IMR-90 (cell line): ENCODE results near the gene HMGCS2. TPM values are rescaled to one million over a fixed set of nuclear protein-coding genes. Genes with fewer than 3 reads are reported as not detected.

Source experiments
- ATAC-seq: fragments of 200-7000 bp; cut with Tn5 transposase; 2 replicates; pipeline ENCODE4 v1.9.1; 2020; ENCODE audit warnings: low read depth, mild to moderate bottlenecking, moderate library complexity
- BruUV-seq: library from RNA; stranded (reverse); fragments of 400-500 nt; replicated peaks from 2 replicates; lab custom pipeline; 2021; lab: Mats Ljungman, UMichigan
- CTCF ChIA-PET: fragments of 300-600 bp; formaldehyde crosslinking; extraction: SDS; loops from one replicate; lab custom pipeline; 2021; ENCODE audit warnings: antibody characterized with exemption; lab: Yijun Ruan, JAX
- POLR2A ChIA-PET: fragments of 300-600 bp; sonication (Branson Sonifier 250); formaldehyde crosslinking; loops from one replicate; lab custom pipeline; 2022; ENCODE audit warnings: antibody characterized with exemption; ENCODE audit not compliant: unreplicated experiment; lab: Charles Lee
- DNase-seq: peaks from one replicate; pipeline ENCODE4 v3.0.0; 2013
- H2AFZ ChIP-seq: replicated peaks from 2 replicates; pipeline ENCODE3; 2013; ENCODE audit warnings: low read length, mild to moderate bottlenecking; ENCODE audit not compliant: poor library complexity
- H2AK5ac ChIP-seq: 2 replicates; pipeline ENCODE4 v1.6.1; 2013; ENCODE audit warnings: low read depth, low read length, inconsistent platforms
- H2AK9ac ChIP-seq: replicated peaks from 2 replicates; pipeline ENCODE3; 2013; ENCODE audit warnings: mild to moderate bottlenecking, low read depth, low read length, moderate library complexity; ENCODE audit not compliant: poor library complexity
- H2BK120ac ChIP-seq: 2 replicates; pipeline ENCODE4 v1.6.1; 2013; ENCODE audit warnings: low read depth, low read length, inconsistent platforms
- H2BK15ac ChIP-seq: 3 replicates; pipeline ENCODE4 v1.6.1; 2013; ENCODE audit warnings: low read depth, low read length, inconsistent platforms
- H2BK20ac ChIP-seq: 2 replicates; pipeline ENCODE4 v1.6.1; 2013; ENCODE audit warnings: low read depth, mild to moderate bottlenecking, inconsistent platforms, low read length, moderate library complexity
- H2BK5ac ChIP-seq: 2 replicates; pipeline ENCODE4 v1.6.1; 2013; ENCODE audit warnings: mild to moderate bottlenecking, low read depth, low read length, inconsistent platforms; ENCODE audit not compliant: poor library complexity, severe bottlenecking
- H3K14ac ChIP-seq: replicated peaks from 2 replicates; pipeline ENCODE4 v1.6.1; 2013; ENCODE audit warnings: low read depth, low read length, inconsistent platforms
- H3K18ac ChIP-seq: 2 replicates; pipeline ENCODE4 v1.6.1; 2013; ENCODE audit warnings: low read depth, low read length, control low read depth
- H3K23ac ChIP-seq: 2 replicates; pipeline ENCODE4 v1.6.1; 2013; ENCODE audit warnings: low read depth, low read length, inconsistent platforms
- H3K27ac ChIP-seq: 2 replicates; pipeline ENCODE4 v1.5.1; 2013; ENCODE audit warnings: mild to moderate bottlenecking, control low read depth, low read length; ENCODE audit not compliant: insufficient read depth
- H3K27me3 ChIP-seq: 2 replicates; pipeline ENCODE4 v1.6.1; 2013; ENCODE audit warnings: low read length; ENCODE audit not compliant: control insufficient read depth, insufficient read depth
- H3K36me3 ChIP-seq: 2 replicates; pipeline ENCODE4 v1.6.1; 2013; ENCODE audit warnings: low read length, mixed read lengths; ENCODE audit not compliant: control insufficient read depth, insufficient read depth
- H3K4ac ChIP-seq: 2 replicates; pipeline ENCODE4 v1.6.1; 2013; ENCODE audit warnings: low read depth, low read length, inconsistent platforms
- H3K4me1 ChIP-seq: 2 replicates; pipeline ENCODE4 v1.6.1; 2013; ENCODE audit warnings: low read length, mixed read lengths; ENCODE audit not compliant: control insufficient read depth, insufficient read depth
- H3K4me2 ChIP-seq: 2 replicates; pipeline ENCODE4 v1.6.1; 2013; ENCODE audit warnings: low read depth, mild to moderate bottlenecking, control low read depth, low read length, moderate library complexity
- H3K4me3 ChIP-seq: 2 replicates; pipeline ENCODE4 v1.5.1; 2013; ENCODE audit warnings: low read depth, mild to moderate bottlenecking, control low read depth, low read length, moderate library complexity; ENCODE audit not compliant: insufficient read depth
- H3K56ac ChIP-seq: 2 replicates; pipeline ENCODE4 v1.6.1; 2013; ENCODE audit warnings: low read length, inconsistent platforms; ENCODE audit not compliant: insufficient read depth; ENCODE audit errors: extremely low read depth
- H3K79me1 ChIP-seq, 2 experiments: 2 replicates each; pipeline ENCODE4 v1.6.1; 2013; ENCODE audit warnings: low read length in 2 of 2, inconsistent platforms in 1 of 2, low read depth in 1 of 2
- H3K9ac ChIP-seq: 2 replicates; pipeline ENCODE4 v1.6.1; 2013; ENCODE audit warnings: low read depth, low read length, control low read depth
- H3K9me1 ChIP-seq: 2 replicates; pipeline ENCODE4 v1.6.1; 2013; ENCODE audit warnings: low read length, inconsistent platforms; ENCODE audit not compliant: insufficient read depth
- H3K9me3 ChIP-seq: 2 replicates; pipeline ENCODE4 v1.6.1; 2013; ENCODE audit warnings: low read length; ENCODE audit not compliant: control insufficient read depth, insufficient read depth
- H4K20me1 ChIP-seq: 2 replicates; pipeline ENCODE4 v1.6.1; 2013; ENCODE audit warnings: low read length, inconsistent platforms; ENCODE audit not compliant: insufficient read depth
- H4K5ac ChIP-seq: 2 replicates; pipeline ENCODE4 v1.6.1; 2013; ENCODE audit warnings: mild to moderate bottlenecking, low read depth, low read length, control low read depth
- H4K8ac ChIP-seq, 2 experiments: 2 replicates each; pipeline ENCODE4 v1.6.1; 2013; ENCODE audit warnings: low read depth in 2 of 2, low read length in 2 of 2, control low read depth in 1 of 2, inconsistent platforms in 1 of 2
- H4K91ac ChIP-seq: 2 replicates; pipeline ENCODE4 v1.6.1; 2013; ENCODE audit warnings: low read depth, low read length, inconsistent platforms; ENCODE audit not compliant: insufficient read depth
- BHLHE40 ChIP-seq: fragments of 150-350 bp; IDR thresholded peaks from 2 replicates; pipeline ENCODE4 v1.6.1; 2016; ENCODE audit warnings: mild to moderate bottlenecking, low read depth, low read length
- CEBPB ChIP-seq: IDR thresholded peaks from 2 replicates; pipeline ENCODE4 v1.6.1; 2012; ENCODE audit warnings: low read depth, low read length, improper control_type of control experiment
- CHD1 ChIP-seq: IDR thresholded peaks from 2 replicates; pipeline ENCODE4 v1.6.1; 2012; ENCODE audit warnings: low read depth, low read length, improper control_type of control experiment
- FOS ChIP-seq: fragments of 150-350 bp; IDR thresholded peaks from 2 replicates; pipeline ENCODE4 v1.6.1; 2016; ENCODE audit warnings: low read depth, low read length
- MAFK ChIP-seq: IDR thresholded peaks from 2 replicates; pipeline ENCODE4 v1.6.1; 2012; ENCODE audit warnings: low read depth, low read length, improper control_type of control experiment
- MAZ ChIP-seq: IDR thresholded peaks from 2 replicates; pipeline ENCODE4 v1.6.1; 2012; ENCODE audit warnings: low read depth, mild to moderate bottlenecking, low read length, improper control_type of control experiment, moderate library complexity, borderline replicate concordance
- MXI1 ChIP-seq: IDR thresholded peaks from 2 replicates; pipeline ENCODE4 v1.6.1; 2012; ENCODE audit warnings: low read depth, mild to moderate bottlenecking, low read length, moderate library complexity, borderline replicate concordance
- NFE2L2 ChIP-seq: fragments of 150-350 bp; IDR thresholded peaks from 2 replicates; pipeline ENCODE4 v1.6.1; 2016; ENCODE audit warnings: low read depth, mild to moderate bottlenecking, low read length
- POLR2A ChIP-seq: IDR thresholded peaks from 2 replicates; pipeline ENCODE4 v1.6.1; 2012; ENCODE audit warnings: mild to moderate bottlenecking, low read depth, low read length
- RAD21 ChIP-seq: IDR thresholded peaks from 2 replicates; pipeline ENCODE4 v1.6.1; 2012; ENCODE audit warnings: low read length, improper control_type of control experiment
- RCOR1 ChIP-seq: IDR thresholded peaks from 2 replicates; pipeline ENCODE4 v1.6.1; 2012; ENCODE audit warnings: mild to moderate bottlenecking, low read length, improper control_type of control experiment; ENCODE audit not compliant: insufficient replicate concordance
- RFX5 ChIP-seq: IDR thresholded peaks from 2 replicates; pipeline ENCODE4 v1.8.0; 2012; ENCODE audit warnings: low read depth, mild to moderate bottlenecking, low read length, moderate library complexity
- SMC3 ChIP-seq: fragments of 150-350 bp; IDR thresholded peaks from 2 replicates; pipeline ENCODE4 v1.6.1; 2016; ENCODE audit warnings: low read depth, mild to moderate bottlenecking, antibody characterized with exemption, low read length, moderate library complexity
- WGBS, 2 experiments: methylation state at CpG; one replicate each; pipeline versions ENCODE4 v1.1.5 to v1.1.7; 2013; ENCODE audit warnings: missing lambda C conversion rate in 2 of 2; ENCODE audit not compliant: insufficient read length in 1 of 2; ENCODE audit errors: extremely low coverage in 2 of 2; 5-methylcytosine and 5-hydroxymethylcytosine counted together
- dilution Hi-C: fragments of 300-500 bp; cut with HindIII; formaldehyde crosslinking; loops from one replicate; pipeline ENCODE4 v1.14.3; 2018; ENCODE audit warnings: low sequenced_read_pairs; ENCODE audit not compliant: unreplicated experiment
- in situ Hi-C: fragments of 300-500 bp; cut with MboI; formaldehyde crosslinking; loops from 3 replicates; pipeline ENCODE4 v1.14.3; 2019; ENCODE audit warnings: low sequenced_read_pairs, inconsistent platforms, mixed read lengths
- intact Hi-C: fragments of 100-400 bp; cut with micrococcal nuclease; formaldehyde crosslinking; loops from 2 replicates; pipeline ENCODE4 v1.10.0; 2022
- polyA plus RNA-seq, 3 experiments: library from polyadenylated mRNA; depleted of rRNA; stranded (reverse); fragments of >200 nt; gene quantifications; 2 replicates each; pipeline ENCODE4 v1.2.3, GENCODE V29; 2012; ENCODE audit warnings: low replicate concordance in 1 of 3
- total RNA-seq: library from RNA; depleted of rRNA; stranded (reverse); fragments of >200 nt; gene quantifications from 2 replicates; pipeline ENCODE4 v1.2.3, GENCODE V29; 2012
- TF ChIP-seq, protein P1 (sequence below): fragments of 150-350 bp; IDR thresholded peaks from 2 replicates; pipeline ENCODE4 v1.6.1; 2016; ENCODE audit warnings: low read depth, mild to moderate bottlenecking, low read length, moderate library complexity, borderline replicate concordance
- TF ChIP-seq, protein P2 (sequence below): conservative IDR thresholded peaks from 2 replicates; pipeline ENCODE4 v1.5.1; 2012; ENCODE audit warnings: mild to moderate bottlenecking, low read depth, low read length, improper control_type of control experiment
- TF ChIP-seq, protein P3 (sequence below): fragments of 150-350 bp; IDR thresholded peaks from 2 replicates; pipeline ENCODE4 v1.6.1; 2017; ENCODE audit warnings: mild to moderate bottlenecking, antibody characterized with exemption, low read length, low read depth

The HMGCS2 gene
- total and polyA plus RNA-seq, 2 of the 4 experiments (the other 2 are of a cell fraction): not detected

DNA sequence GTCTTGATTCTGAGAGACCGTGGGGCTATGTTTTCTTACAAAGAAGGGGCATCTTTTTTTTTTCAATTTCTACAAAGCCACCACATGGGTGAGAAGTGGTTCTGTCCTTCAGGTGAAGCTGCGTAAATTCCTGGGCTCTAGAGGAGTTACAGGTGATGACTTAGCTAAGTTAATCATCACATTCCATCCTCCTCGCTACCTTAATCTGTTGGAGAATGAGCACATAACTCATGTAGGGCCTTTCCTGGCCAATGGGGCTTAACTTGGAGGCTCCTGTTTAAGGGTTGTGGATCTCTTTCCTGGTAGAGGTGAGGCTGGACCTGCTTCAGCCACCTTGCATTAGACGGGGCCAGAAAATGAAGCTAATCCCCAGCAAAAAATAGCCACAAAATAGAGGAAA is 22.7 kb upstream of the HMGCS2 start:
- TF ChIP-seq RFX5 (no peak), RCOR1 (no peak), MXI1 (no peak), CHD1 (no peak), SMC3 (no peak), BHLHE40 (no peak), POLR2A (no peak), MAFK (no peak), MAZ (no peak), NFE2L2 (no peak), RAD21 (no peak), FOS (no peak), CEBPB (no peak)
- TF ChIP-seq, protein P1, sequence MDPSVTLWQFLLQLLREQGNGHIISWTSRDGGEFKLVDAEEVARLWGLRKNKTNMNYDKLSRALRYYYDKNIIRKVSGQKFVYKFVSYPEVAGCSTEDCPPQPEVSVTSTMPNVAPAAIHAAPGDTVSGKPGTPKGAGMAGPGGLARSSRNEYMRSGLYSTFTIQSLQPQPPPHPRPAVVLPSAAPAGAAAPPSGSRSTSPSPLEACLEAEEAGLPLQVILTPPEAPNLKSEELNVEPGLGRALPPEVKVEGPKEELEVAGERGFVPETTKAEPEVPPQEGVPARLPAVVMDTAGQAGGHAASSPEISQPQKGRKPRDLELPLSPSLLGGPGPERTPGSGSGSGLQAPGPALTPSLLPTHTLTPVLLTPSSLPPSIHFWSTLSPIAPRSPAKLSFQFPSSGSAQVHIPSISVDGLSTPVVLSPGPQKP: no peak
- TF ChIP-seq, protein P2, sequence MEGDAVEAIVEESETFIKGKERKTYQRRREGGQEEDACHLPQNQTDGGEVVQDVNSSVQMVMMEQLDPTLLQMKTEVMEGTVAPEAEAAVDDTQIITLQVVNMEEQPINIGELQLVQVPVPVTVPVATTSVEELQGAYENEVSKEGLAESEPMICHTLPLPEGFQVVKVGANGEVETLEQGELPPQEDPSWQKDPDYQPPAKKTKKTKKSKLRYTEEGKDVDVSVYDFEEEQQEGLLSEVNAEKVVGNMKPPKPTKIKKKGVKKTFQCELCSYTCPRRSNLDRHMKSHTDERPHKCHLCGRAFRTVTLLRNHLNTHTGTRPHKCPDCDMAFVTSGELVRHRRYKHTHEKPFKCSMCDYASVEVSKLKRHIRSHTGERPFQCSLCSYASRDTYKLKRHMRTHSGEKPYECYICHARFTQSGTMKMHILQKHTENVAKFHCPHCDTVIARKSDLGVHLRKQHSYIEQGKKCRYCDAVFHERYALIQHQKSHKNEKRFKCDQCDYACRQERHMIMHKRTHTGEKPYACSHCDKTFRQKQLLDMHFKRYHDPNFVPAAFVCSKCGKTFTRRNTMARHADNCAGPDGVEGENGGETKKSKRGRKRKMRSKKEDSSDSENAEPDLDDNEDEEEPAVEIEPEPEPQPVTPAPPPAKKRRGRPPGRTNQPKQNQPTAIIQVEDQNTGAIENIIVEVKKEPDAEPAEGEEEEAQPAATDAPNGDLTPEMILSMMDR: no peak
- TF ChIP-seq, protein P3, sequence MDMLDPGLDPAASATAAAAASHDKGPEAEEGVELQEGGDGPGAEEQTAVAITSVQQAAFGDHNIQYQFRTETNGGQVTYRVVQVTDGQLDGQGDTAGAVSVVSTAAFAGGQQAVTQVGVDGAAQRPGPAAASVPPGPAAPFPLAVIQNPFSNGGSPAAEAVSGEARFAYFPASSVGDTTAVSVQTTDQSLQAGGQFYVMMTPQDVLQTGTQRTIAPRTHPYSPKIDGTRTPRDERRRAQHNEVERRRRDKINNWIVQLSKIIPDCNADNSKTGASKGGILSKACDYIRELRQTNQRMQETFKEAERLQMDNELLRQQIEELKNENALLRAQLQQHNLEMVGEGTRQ: no peak
- Histone ChIP-seq H4K5ac (no peak overlapping the region), H2BK20ac (no peak overlapping the region), H3K9me3 (no peaks in the 10 kb centered on the region), H2BK15ac (no peak overlapping the region), H3K79me1 (no peaks in the 10 kb centered on the region), H3K14ac (no peak overlapping the region), H3K27ac (no peak overlapping the region), H3K4me1 (peaks cover 18% of the 10 kb centered on the region), H3K18ac (no peak overlapping the region), H4K20me1 (peaks cover 6% of the 10 kb centered on the region; the same call in 1 of the 2 replicates), H3K27me3 (no peaks in the 10 kb centered on the region), H2AFZ (no peak overlapping the region), H3K4me2 (no peak overlapping the region), H3K9ac (no peak overlapping the region), H2AK9ac (no peak overlapping the region), H3K4me3 (no peak overlapping the region), H4K91ac (no peak overlapping the region), H2AK5ac (no peak overlapping the region), H3K23ac (no peak overlapping the region), H2BK5ac (no peak overlapping the region), H3K4ac (no peak overlapping the region), H3K56ac (no peak overlapping the region), H2BK120ac (no peak overlapping the region), H4K8ac (no peak overlapping the region), H3K9me1 (peaks cover 7% of the 10 kb centered on the region; the same call in 1 of the 2 replicates), H3K36me3 (no peaks in the 10 kb centered on the region)
- in situ Hi-C loops: no loop called here
- BruUV-seq: no TSS peak
- dilution Hi-C loops: no loop called here
- intact Hi-C loops: no loop called here
- DNase-seq (no peak), ATAC-seq (no peak)
- no CpG with 5 or more reads among the region's 4 CpGs for WGBS, 2 experiments
- POLR2A ChIA-PET: no interaction called here
- CTCF ChIA-PET: interaction anchor here (1.0 to 1.3 kb wide), 2 partner anchors 11 to 54 kb away, joined by 4 read pairs; no protein-coding TSS in a partner anchor
